Measurements from ENCODE around the gene UBE2J1.
A peak's percentile ranks its signal among the peaks of the same experiment; 100 is the strongest.

Gene UBE2J1

DNA sequence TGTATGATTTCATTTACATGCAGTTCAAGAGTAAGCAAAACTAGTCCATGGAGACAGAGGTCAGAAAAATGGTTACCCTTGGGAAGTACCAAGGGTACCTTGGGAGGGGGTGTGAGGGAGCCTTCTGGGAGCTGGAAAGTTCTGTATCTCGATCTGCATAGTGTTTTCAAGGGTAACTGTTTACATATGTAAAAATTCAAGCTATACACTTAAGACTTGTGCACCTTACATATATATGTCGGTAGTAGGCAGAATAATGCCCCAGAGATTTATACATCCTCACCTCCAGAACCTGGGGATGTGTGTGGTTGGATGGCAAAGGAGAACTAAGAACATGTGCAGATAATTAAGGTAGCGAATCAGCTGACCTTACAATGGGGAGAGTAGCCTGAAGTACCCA, 68.4 kb downstream of the UBE2J1 start:
- Histone ChIP-seq H3K36me3 (replicated peaks; ENCODE audit: insufficient read depth, low read length) (no peaks in the 10 kb centered on the region), H3K4me3 (ENCODE audit: low read length) (no peak overlapping the region), H3K9me3 (replicated peaks; ENCODE audit: insufficient read depth, low read length) (no peaks in the 10 kb centered on the region), H3K27ac (ENCODE audit: low read length) (no peak overlapping the region), H3K9me2 (replicated peaks; ENCODE audit: insufficient read depth, low read length) (no peaks in the 10 kb centered on the region), H4K20me1 (ENCODE audit: insufficient read depth, low read length) (no peaks in the 10 kb centered on the region), H2AFZ (ENCODE audit: low read length) (no peak overlapping the region), H3K79me2 (ENCODE audit: low read length) (no peaks in the 10 kb centered on the region), H3K4me2 (ENCODE audit: low read depth, low read length) (no peak overlapping the region), H3F3A (ENCODE audit: insufficient read depth, low read length) (no peaks in the 10 kb centered on the region), H3K9ac (ENCODE audit: low read length) (no peak overlapping the region), H3K4me1 (ENCODE audit: low read length) (peaks cover 7% of the 10 kb centered on the region; the same call in 1 of the 2 replicates), H3K27me3 (replicated peaks; ENCODE audit: insufficient read depth, low read length) (no peaks in the 10 kb centered on the region)
- DNase-seq, result no peak
- no peak for TF ChIP-seq EZH2 (optimal IDR thresholded peaks at IDR 0.05; ENCODE audit: low read depth, low read length)
- TF ChIP-seq CTCF (IDR thresholded peaks at IDR 0.05; ENCODE audit: low read length), result no peak
- no peak for TF ChIP-seq EZH2phosphoT487 (IDR thresholded peaks at IDR 0.05; ENCODE audit: low read length)

DNA sequence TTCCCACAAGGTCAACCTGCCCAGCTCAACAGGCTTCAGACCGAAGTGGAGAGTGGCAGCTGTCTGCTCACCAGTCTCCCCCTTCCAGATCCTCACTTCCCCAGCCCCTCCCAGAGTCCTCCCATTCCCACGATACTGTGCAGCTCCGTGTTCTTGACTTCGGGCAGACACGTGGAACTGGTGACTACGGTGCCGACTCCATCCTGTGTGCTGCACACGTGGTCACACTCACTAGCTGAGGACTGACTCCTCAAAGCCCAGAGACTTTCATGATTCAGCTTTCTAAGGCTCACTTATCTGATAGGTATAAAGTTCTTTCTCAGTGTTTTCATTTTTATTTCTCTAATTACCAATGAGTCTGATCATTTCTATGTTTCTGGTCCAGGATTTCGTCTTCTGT, 69.8 kb downstream of the UBE2J1 start:
- H3K9ac ChIP-seq (ENCODE audit: low read length), result no peak overlapping the region
- H3K27me3 ChIP-seq (replicated peaks; ENCODE audit: insufficient read depth, low read length), result no peaks in the 10 kb centered on the region
- no peak for DNase-seq
- no peaks in the 10 kb centered on the region for H3K9me2 ChIP-seq (replicated peaks; ENCODE audit: insufficient read depth, low read length)
- TF ChIP-seq EZH2phosphoT487 (IDR thresholded peaks at IDR 0.05; ENCODE audit: low read length), result no peak
- no peak for TF ChIP-seq EZH2 (optimal IDR thresholded peaks at IDR 0.05; ENCODE audit: low read depth, low read length)
- no peak for TF ChIP-seq CTCF (IDR thresholded peaks at IDR 0.05; ENCODE audit: low read length)
- no peaks in the 10 kb centered on the region for H3K36me3 ChIP-seq (replicated peaks; ENCODE audit: insufficient read depth, low read length)
- no peak overlapping the region for H2AFZ ChIP-seq (ENCODE audit: low read length)
- no peaks in the 10 kb centered on the region for H3K9me3 ChIP-seq (replicated peaks; ENCODE audit: insufficient read depth, low read length)
- H3K4me3 ChIP-seq (ENCODE audit: low read length), result no peak overlapping the region
- H3K4me2 ChIP-seq (ENCODE audit: low read depth, low read length), result no peak overlapping the region
- H3K79me2 ChIP-seq (ENCODE audit: low read length), result no peaks in the 10 kb centered on the region
- H3F3A ChIP-seq (ENCODE audit: insufficient read depth, low read length), result no peaks in the 10 kb centered on the region
- no peaks in the 10 kb centered on the region for H4K20me1 ChIP-seq (ENCODE audit: insufficient read depth, low read length)
- H3K27ac ChIP-seq (ENCODE audit: low read length), result no peak overlapping the region
- peaks cover 5% of the 10 kb centered on the region; the same call in 1 of the 2 replicates for H3K4me1 ChIP-seq (ENCODE audit: low read length)

DNA sequence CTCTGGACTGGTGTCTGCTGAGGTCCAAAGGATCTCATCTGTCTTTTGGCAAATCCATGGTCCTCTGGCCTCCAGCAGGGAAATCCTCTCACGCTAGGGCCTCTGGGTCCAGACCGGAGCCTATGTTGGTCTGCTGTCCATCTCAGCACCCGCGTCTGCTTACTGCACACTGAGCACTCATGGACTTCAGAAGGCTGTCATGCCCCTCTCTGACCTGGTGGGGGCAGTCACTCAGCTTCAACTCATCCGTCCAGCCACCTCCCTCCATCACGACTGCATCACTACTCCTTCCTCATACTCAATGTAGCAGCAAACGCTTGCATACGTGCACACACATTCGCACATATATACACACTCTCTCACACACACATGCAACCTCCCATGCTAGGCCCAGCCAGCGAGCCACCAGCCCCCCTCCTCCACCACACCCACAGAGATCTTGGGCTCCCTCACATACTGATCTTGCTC, 70.7 kb downstream of the UBE2J1 start:
- H3K4me2 ChIP-seq (ENCODE audit: low read depth, low read length), result no peak overlapping the region

More for the DNA sequence above, 70.7 kb downstream of the UBE2J1 start:
- H3K4me3 ChIP-seq (ENCODE audit: low read length), result no peak overlapping the region
- no peak for DNase-seq
- H3K27ac ChIP-seq (ENCODE audit: low read length), result no peak overlapping the region
- no peaks in the 10 kb centered on the region for H3K36me3 ChIP-seq (replicated peaks; ENCODE audit: insufficient read depth, low read length)
- H3K9ac ChIP-seq (ENCODE audit: low read length), result no peak overlapping the region
- no peaks in the 10 kb centered on the region for H3K9me2 ChIP-seq (replicated peaks; ENCODE audit: insufficient read depth, low read length)
- 0 out of 2 replicates have a peak, but pooled peaks cover 6% of the 10 kb centered on the region for H3K4me1 ChIP-seq (ENCODE audit: low read length)
- H3K9me3 ChIP-seq (replicated peaks; ENCODE audit: insufficient read depth, low read length), result no peaks in the 10 kb centered on the region
- TF ChIP-seq EZH2 (optimal IDR thresholded peaks at IDR 0.05; ENCODE audit: low read depth, low read length) (no peak), CTCF (IDR thresholded peaks at IDR 0.05; ENCODE audit: low read length) (peak; percentile 36), EZH2phosphoT487 (IDR thresholded peaks at IDR 0.05; ENCODE audit: low read length) (no peak)
- H3F3A ChIP-seq (ENCODE audit: insufficient read depth, low read length), result no peaks in the 10 kb centered on the region
- H3K27me3 ChIP-seq (replicated peaks; ENCODE audit: insufficient read depth, low read length), result no peaks in the 10 kb centered on the region
- H2AFZ ChIP-seq (ENCODE audit: low read length), result no peak overlapping the region
- H3K79me2 ChIP-seq (ENCODE audit: low read length), result no peaks in the 10 kb centered on the region
- no peaks in the 10 kb centered on the region for H4K20me1 ChIP-seq (ENCODE audit: insufficient read depth, low read length)

Data from MM.1S (cell line).